Endodermal cell (in vitro differentiated cells): Measurements from ENCODE around the gene KCNQ1. TPM values are rescaled to one million over a fixed set of nuclear protein-coding genes. Genes with fewer than 3 reads are reported as not detected.

ENCODE experiments used
- DNase-seq: peaks from one replicate; pipeline ENCODE4 v3.0.0-alpha.2; 2017
- H3K27ac ChIP-seq: 2 replicates; pipeline ENCODE4 v1.5.1; 2013; ENCODE audit warnings: mild to moderate bottlenecking, low read depth, low read length, moderate library complexity
- H3K27me3 ChIP-seq: 2 replicates; pipeline ENCODE4 v1.6.1; 2013; ENCODE audit warnings: mild to moderate bottlenecking, low read length, moderate library complexity; ENCODE audit not compliant: insufficient read depth, control insufficient read depth, poor library complexity, severe bottlenecking
- H3K36me3 ChIP-seq: 2 replicates; pipeline ENCODE4 v1.7.0; 2013; ENCODE audit warnings: mild to moderate bottlenecking, low read length, moderate library complexity; ENCODE audit not compliant: control insufficient read depth, insufficient read depth
- H3K4me1 ChIP-seq: one replicate; pipeline ENCODE4 v1.7.0; 2013; ENCODE audit warnings: low read length; ENCODE audit not compliant: control insufficient read depth, insufficient read depth
- H3K4me3 ChIP-seq: 2 replicates; pipeline ENCODE4 v1.5.1; 2013; ENCODE audit warnings: mild to moderate bottlenecking, low read length, moderate library complexity
- H3K9ac ChIP-seq: 2 replicates; pipeline ENCODE4 v1.6.1; 2013; ENCODE audit warnings: mild to moderate bottlenecking, low read length, moderate library complexity; ENCODE audit not compliant: poor library complexity, severe bottlenecking; ENCODE audit errors: extremely low read depth
- H3K9me3 ChIP-seq: 2 replicates; pipeline ENCODE4 v1.6.1; 2013; ENCODE audit warnings: mild to moderate bottlenecking, low read length, moderate library complexity; ENCODE audit not compliant: control insufficient read depth
- H3K27ac Mint-ChIP-seq: 2 replicates; pipeline ENCODE4 v1.8.0; 2020; ENCODE audit warnings: mixed read lengths
- H3K27me3 Mint-ChIP-seq: 2 replicates; pipeline ENCODE4 v1.8.0; 2021; ENCODE audit warnings: mild to moderate bottlenecking, mixed read lengths; ENCODE audit not compliant: insufficient read depth
- H3K36me3 Mint-ChIP-seq: 2 replicates; pipeline ENCODE4 v1.8.0; 2020; ENCODE audit warnings: low read depth, mixed read lengths
- H3K4me1 Mint-ChIP-seq: 2 replicates; pipeline ENCODE4 v1.8.0; 2020; ENCODE audit warnings: mixed read lengths
- H3K4me3 Mint-ChIP-seq: 2 replicates; pipeline ENCODE4 v1.8.0; 2020; ENCODE audit warnings: mild to moderate bottlenecking, moderate library complexity, mixed read lengths
- H3K9me3 Mint-ChIP-seq: 2 replicates; pipeline ENCODE4 v1.8.0; 2020; ENCODE audit warnings: mild to moderate bottlenecking, mixed read lengths
- CTCF ChIP-seq: fragments of 200-600 bp; sonication (generic); conservative IDR thresholded peaks from 2 replicates; pipeline ENCODE4 v1.5.0; 2021; ENCODE audit warnings: antibody characterized with exemption, mild to moderate bottlenecking
- WGBS, 2 experiments: methylation state at CpG; one replicate each; pipeline versions ENCODE4 v1.1.5 to v1.1.7; 2013; ENCODE audit warnings: missing lambda C conversion rate in 2 of 2, mixed read lengths in 1 of 2; ENCODE audit not compliant: insufficient coverage in 1 of 2, insufficient read length in 1 of 2; 5-methylcytosine and 5-hydroxymethylcytosine counted together
- total RNA-seq, 2 donors: library from RNA; stranded (reverse); fragmentation: NEBNext Ultra II Directional in 1 of 2; extraction: Animal tissue kit (Norgen Biotek cat#: 25700) in 1 of 2; gene quantifications; 2 replicates in 1 of 2; 3 replicates in 1 of 2; pipeline ENCODE4 v1.2.1, GENCODE V29; 2021

KCNQ1 gene
- total RNA-seq, 2 donors from 2014 or later: 1.8 to 3.5 TPM

GRCh38 chr11:2834503-2835273 lies 389.9 kb downstream of the KCNQ1 start:
- H3K27ac ChIP-seq: no peak overlapping the region
- H3K27me3 Mint-ChIP-seq: peaks cover 37% of the 10 kb centered on the region

DNA sequence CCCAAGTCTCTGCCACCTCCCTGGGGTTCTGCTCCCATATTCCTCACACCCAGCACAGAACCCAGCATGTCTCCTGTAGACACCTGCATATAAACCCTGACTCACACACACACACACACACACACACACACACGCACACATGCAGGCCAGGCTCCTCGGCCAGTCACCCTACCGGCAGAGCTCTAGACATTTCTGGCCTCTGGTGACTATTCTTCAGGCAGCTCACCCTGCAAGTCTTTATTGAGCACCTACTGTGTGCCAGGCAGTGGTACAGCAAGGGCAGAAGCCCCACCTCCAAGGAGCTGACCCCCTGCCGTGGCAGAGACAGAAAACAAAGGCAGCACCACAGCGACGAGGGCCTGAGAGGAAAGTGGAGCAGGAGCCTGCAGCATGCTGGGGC lies 390.5 kb downstream of the KCNQ1 start:
- Histone ChIP-seq H3K4me3 (no peak overlapping the region), H3K27ac (no peak overlapping the region), H3K4me1 (no peaks in the 10 kb centered on the region), H3K36me3 (no peaks in the 10 kb centered on the region), H3K27me3 (no peaks in the 10 kb centered on the region), H3K9ac (no peak overlapping the region), H3K9me3 (no peaks in the 10 kb centered on the region)
- H3K27ac Mint-ChIP-seq: no peak overlapping the region
- H3K27me3 Mint-ChIP-seq: peaks cover 37% of the 10 kb centered on the region
- H3K9me3 Mint-ChIP-seq: no peaks in the 10 kb centered on the region
- peaks cover 15% of the 10 kb centered on the region for H3K4me1 Mint-ChIP-seq
- peak; percentile 76 for DNase-seq
- TF ChIP-seq CTCF: no peak
- no peaks in the 10 kb centered on the region for H3K36me3 Mint-ChIP-seq
- no peak overlapping the region for H3K4me3 Mint-ChIP-seq
- 66 to 71% methylated on average over 3 to 6 of the region's 6 CpGs for WGBS, 2 experiments

More at GRCh38 chr11:2834503-2835273, 389.9 kb downstream of the KCNQ1 start:
- no peaks in the 10 kb centered on the region for H3K4me1 ChIP-seq
- DNase-seq: no peak
- no peak for TF ChIP-seq CTCF
- H3K36me3 ChIP-seq: no peaks in the 10 kb centered on the region
- no peaks in the 10 kb centered on the region for H3K27me3 ChIP-seq
- WGBS, 2 experiments: 90 to 94% methylated on average over 4 to 16 of the region's 16 CpGs
- no peak overlapping the region for H3K9ac ChIP-seq
- H3K27ac Mint-ChIP-seq: no peak overlapping the region
- no peaks in the 10 kb centered on the region for H3K9me3 Mint-ChIP-seq
- no peak overlapping the region for H3K4me3 ChIP-seq
- peaks cover 10% of the 10 kb centered on the region for H3K4me1 Mint-ChIP-seq
- no peak overlapping the region for H3K4me3 Mint-ChIP-seq
- peaks cover under 1% of the 10 kb centered on the region for H3K9me3 ChIP-seq
- no peaks in the 10 kb centered on the region for H3K36me3 Mint-ChIP-seq

- no peak overlapping the region for H3K4me3 Mint-ChIP-seq
- H3K27ac ChIP-seq: no peak overlapping the region
- no peak for DNase-seq
- H3K4me1 Mint-ChIP-seq: peaks cover 15% of the 10 kb centered on the region
- H3K9me3 Mint-ChIP-seq: no peaks in the 10 kb centered on the region
- H3K4me1 ChIP-seq: no peaks in the 10 kb centered on the region
- 90 to 94% methylated on average over 9 to 17 of the region's 17 CpGs for WGBS, 2 experiments
- peaks cover 38% of the 10 kb centered on the region for H3K27me3 Mint-ChIP-seq
- no peak overlapping the region for H3K9ac ChIP-seq
- H3K4me3 ChIP-seq: no peak overlapping the region
- no peaks in the 10 kb centered on the region for H3K36me3 Mint-ChIP-seq
- no peak for TF ChIP-seq CTCF
- no peaks in the 10 kb centered on the region for H3K9me3 ChIP-seq
- H3K36me3 ChIP-seq: no peaks in the 10 kb centered on the region
- no peaks in the 10 kb centered on the region for H3K27me3 ChIP-seq
- H3K27ac Mint-ChIP-seq: no peak overlapping the region
These were observed 390.9 kb downstream of the KCNQ1 start for GRCh38 chr11:2835751-2836150.
